Neural cell (in vitro differentiated cells): Measurements from ENCODE around the gene CRYAB. TPM values are rescaled to one million over a fixed set of nuclear protein-coding genes. Genes with fewer than 3 reads are reported as not detected.

ENCODE experiments used
- H2AFZ ChIP-seq: fragments of 200-600, 300-800 bp; sonication (generic), shearing (Covaris generic); 2 replicates; pipeline ENCODE4 v1.6.0; 2014; ENCODE audit warnings: low read depth, mild to moderate bottlenecking, antibody characterized with exemption, low read length, moderate library complexity
- H3F3A ChIP-seq: fragments of 200-600 bp; shearing (Covaris generic); 2 replicates; pipeline ENCODE4 v1.6.1; 2016; ENCODE audit warnings: mild to moderate bottlenecking, moderate library complexity, mixed read lengths, antibody characterized with exemption, low read length; ENCODE audit not compliant: insufficient read depth, poor library complexity, severe bottlenecking
- H3K27ac ChIP-seq: fragments of 200-600, 300-800 bp; sonication (generic), shearing (Covaris generic); 2 replicates; pipeline ENCODE4 v1.5.1; 2014; ENCODE audit warnings: mild to moderate bottlenecking, low read length, moderate library complexity
- H3K27me3 ChIP-seq: fragments of 300-800, 200-600 bp; sonication (generic), shearing (Covaris generic); 2 replicates; pipeline ENCODE4 v1.6.0; 2014; ENCODE audit warnings: mild to moderate bottlenecking, low read depth, low read length, moderate library complexity; ENCODE audit not compliant: insufficient read depth
- H3K36me3 ChIP-seq: fragments of 300-800, 200-600 bp; sonication (generic), shearing (Covaris generic); 2 replicates; pipeline ENCODE4 v1.5.1; 2014; ENCODE audit warnings: mild to moderate bottlenecking, antibody characterized with exemption, low read length, moderate library complexity; ENCODE audit not compliant: insufficient read depth
- H3K4me2 ChIP-seq: fragments of 300-800, 200-600 bp; sonication (generic), shearing (Covaris generic); 2 replicates; pipeline ENCODE4 v1.6.0; 2014; ENCODE audit warnings: mild to moderate bottlenecking, low read length
- H3K4me3 ChIP-seq: fragments of 300-800, 200-600 bp; sonication (generic), shearing (Covaris generic); 2 replicates; pipeline ENCODE4 v1.5.1; 2014; ENCODE audit warnings: mild to moderate bottlenecking, low read length, moderate library complexity
- H3K79me2 ChIP-seq: fragments of 200-600 bp; shearing (Covaris generic); replicated peaks from 2 replicates; pipeline ENCODE4 v1.6.0; 2014; ENCODE audit warnings: mild to moderate bottlenecking, low read length, moderate library complexity; ENCODE audit not compliant: insufficient read depth
- H3K9ac ChIP-seq: fragments of 300-800, 200-600 bp; sonication (generic), shearing (Covaris generic); 2 replicates; pipeline ENCODE4 v1.6.1; 2016; ENCODE audit warnings: mild to moderate bottlenecking, low read length, mixed read lengths
- H3K9me2 ChIP-seq: fragments of 200-600 bp; shearing (Covaris generic); 2 replicates; pipeline ENCODE4 v1.6.1; 2016; ENCODE audit warnings: mild to moderate bottlenecking, low read length, mixed read lengths; ENCODE audit not compliant: insufficient read depth
- H3K9me3 ChIP-seq: fragments of 200-600, 300-800 bp; sonication (generic), shearing (Covaris generic); 2 replicates; pipeline ENCODE4 v1.6.1; 2016; ENCODE audit warnings: mild to moderate bottlenecking, mixed run types, low read length, moderate library complexity, mixed read lengths
- H4K20me1 ChIP-seq: fragments of 200-600 bp; shearing (Covaris generic); 2 replicates; pipeline ENCODE4 v1.6.1; 2016; ENCODE audit warnings: mild to moderate bottlenecking, mixed run types; ENCODE audit not compliant: insufficient read depth
- EP300 ChIP-seq: fragments of 450-650 bp; conservative IDR thresholded peaks from 2 replicates; pipeline ENCODE4 v1.6.1; 2014; ENCODE audit warnings: antibody characterized with exemption, mild to moderate bottlenecking, moderate library complexity; ENCODE audit not compliant: poor library complexity, severe bottlenecking
- EZH2 ChIP-seq: fragments of 200-600, 300-800 bp; shearing (Covaris generic), sonication (generic); IDR thresholded peaks from 2 replicates; pipeline ENCODE4 v1.6.1; 2014; ENCODE audit warnings: antibody characterized with exemption, low read length, borderline replicate concordance, mild to moderate bottlenecking; ENCODE audit not compliant: insufficient read depth, poor library complexity, severe bottlenecking
- MXI1 ChIP-seq: fragments of 450-650 bp; conservative IDR thresholded peaks from 2 replicates; pipeline ENCODE4 v1.6.1; 2014; ENCODE audit warnings: antibody characterized with exemption, mild to moderate bottlenecking; ENCODE audit not compliant: poor library complexity, severe bottlenecking
- POLR2AphosphoS5 ChIP-seq: IDR thresholded peaks from 2 replicates; pipeline ENCODE4 v1.6.1; 2012
- RAD21 ChIP-seq: fragments of 450-650 bp; conservative IDR thresholded peaks from 2 replicates; pipeline ENCODE4 v1.6.1; 2014; ENCODE audit warnings: antibody characterized with exemption, mild to moderate bottlenecking, moderate library complexity
- SMC3 ChIP-seq: fragments of 450-650 bp; conservative IDR thresholded peaks from 2 replicates; pipeline ENCODE4 v1.6.1; 2014; ENCODE audit warnings: antibody characterized with exemption, mild to moderate bottlenecking, moderate library complexity; ENCODE audit not compliant: poor library complexity
- TAF1 ChIP-seq: IDR thresholded peaks from 2 replicates; pipeline ENCODE4 v1.6.1; 2012; ENCODE audit warnings: low read depth
- polyA plus RNA-seq: library from polyadenylated mRNA; depleted of rRNA; stranded (reverse); fragments of >200 nt; gene quantifications from 2 replicates; pipeline ENCODE4 v1.2.3, GENCODE V29; 2014
- TF ChIP-seq, protein P1 (sequence below): IDR thresholded peaks from 2 replicates; pipeline ENCODE4 v1.6.1; 2012; ENCODE audit warnings: borderline replicate concordance
- TF ChIP-seq, protein P2 (sequence below): fragments of 450-650 bp; IDR thresholded peaks from 2 replicates; pipeline ENCODE4 v1.5.1; 2014; ENCODE audit warnings: antibody characterized with exemption, mild to moderate bottlenecking, moderate library complexity; ENCODE audit not compliant: poor library complexity, severe bottlenecking

The CRYAB gene
- polyA plus RNA-seq, 1 donor from 2014 or later, result not detected

DNA sequence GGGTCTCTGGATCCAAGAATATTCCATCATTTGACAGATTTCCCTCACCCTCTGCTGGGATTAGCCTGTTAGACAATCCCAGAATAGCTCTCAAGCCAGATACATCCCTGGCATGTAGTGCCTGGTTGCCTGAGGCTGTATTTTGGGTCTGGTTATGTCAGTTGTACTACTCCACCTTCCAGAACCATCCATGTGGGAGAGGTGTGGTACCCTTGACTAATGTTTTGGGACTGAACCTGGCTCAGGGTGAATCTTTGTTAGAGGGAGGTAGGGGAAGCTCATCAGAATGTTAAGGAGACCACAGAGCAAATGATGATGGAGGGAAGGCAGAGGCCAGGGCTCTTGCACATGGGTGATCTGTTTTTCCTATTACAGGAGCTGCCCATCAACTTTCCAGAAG lies 12.4 kb upstream of the CRYAB start:
- TF ChIP-seq, protein P1, sequence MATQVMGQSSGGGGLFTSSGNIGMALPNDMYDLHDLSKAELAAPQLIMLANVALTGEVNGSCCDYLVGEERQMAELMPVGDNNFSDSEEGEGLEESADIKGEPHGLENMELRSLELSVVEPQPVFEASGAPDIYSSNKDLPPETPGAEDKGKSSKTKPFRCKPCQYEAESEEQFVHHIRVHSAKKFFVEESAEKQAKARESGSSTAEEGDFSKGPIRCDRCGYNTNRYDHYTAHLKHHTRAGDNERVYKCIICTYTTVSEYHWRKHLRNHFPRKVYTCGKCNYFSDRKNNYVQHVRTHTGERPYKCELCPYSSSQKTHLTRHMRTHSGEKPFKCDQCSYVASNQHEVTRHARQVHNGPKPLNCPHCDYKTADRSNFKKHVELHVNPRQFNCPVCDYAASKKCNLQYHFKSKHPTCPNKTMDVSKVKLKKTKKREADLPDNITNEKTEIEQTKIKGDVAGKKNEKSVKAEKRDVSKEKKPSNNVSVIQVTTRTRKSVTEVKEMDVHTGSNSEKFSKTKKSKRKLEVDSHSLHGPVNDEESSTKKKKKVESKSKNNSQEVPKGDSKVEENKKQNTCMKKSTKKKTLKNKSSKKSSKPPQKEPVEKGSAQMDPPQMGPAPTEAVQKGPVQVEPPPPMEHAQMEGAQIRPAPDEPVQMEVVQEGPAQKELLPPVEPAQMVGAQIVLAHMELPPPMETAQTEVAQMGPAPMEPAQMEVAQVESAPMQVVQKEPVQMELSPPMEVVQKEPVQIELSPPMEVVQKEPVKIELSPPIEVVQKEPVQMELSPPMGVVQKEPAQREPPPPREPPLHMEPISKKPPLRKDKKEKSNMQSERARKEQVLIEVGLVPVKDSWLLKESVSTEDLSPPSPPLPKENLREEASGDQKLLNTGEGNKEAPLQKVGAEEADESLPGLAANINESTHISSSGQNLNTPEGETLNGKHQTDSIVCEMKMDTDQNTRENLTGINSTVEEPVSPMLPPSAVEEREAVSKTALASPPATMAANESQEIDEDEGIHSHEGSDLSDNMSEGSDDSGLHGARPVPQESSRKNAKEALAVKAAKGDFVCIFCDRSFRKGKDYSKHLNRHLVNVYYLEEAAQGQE, result no peak
- TF ChIP-seq TAF1, result no peak
- TF ChIP-seq EP300, result no peak
- TF ChIP-seq, protein P2, sequence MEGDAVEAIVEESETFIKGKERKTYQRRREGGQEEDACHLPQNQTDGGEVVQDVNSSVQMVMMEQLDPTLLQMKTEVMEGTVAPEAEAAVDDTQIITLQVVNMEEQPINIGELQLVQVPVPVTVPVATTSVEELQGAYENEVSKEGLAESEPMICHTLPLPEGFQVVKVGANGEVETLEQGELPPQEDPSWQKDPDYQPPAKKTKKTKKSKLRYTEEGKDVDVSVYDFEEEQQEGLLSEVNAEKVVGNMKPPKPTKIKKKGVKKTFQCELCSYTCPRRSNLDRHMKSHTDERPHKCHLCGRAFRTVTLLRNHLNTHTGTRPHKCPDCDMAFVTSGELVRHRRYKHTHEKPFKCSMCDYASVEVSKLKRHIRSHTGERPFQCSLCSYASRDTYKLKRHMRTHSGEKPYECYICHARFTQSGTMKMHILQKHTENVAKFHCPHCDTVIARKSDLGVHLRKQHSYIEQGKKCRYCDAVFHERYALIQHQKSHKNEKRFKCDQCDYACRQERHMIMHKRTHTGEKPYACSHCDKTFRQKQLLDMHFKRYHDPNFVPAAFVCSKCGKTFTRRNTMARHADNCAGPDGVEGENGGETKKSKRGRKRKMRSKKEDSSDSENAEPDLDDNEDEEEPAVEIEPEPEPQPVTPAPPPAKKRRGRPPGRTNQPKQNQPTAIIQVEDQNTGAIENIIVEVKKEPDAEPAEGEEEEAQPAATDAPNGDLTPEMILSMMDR, result no peak
- no peak for TF ChIP-seq RAD21
- no peak for TF ChIP-seq SMC3
- TF ChIP-seq POLR2AphosphoS5, result no peak
- H3K4me3 ChIP-seq, result no peak overlapping the region
- H2AFZ ChIP-seq, result no peak overlapping the region
- no peak overlapping the region for H3K27ac ChIP-seq
- H3K4me2 ChIP-seq, result no peak overlapping the region
- H3K9me3 ChIP-seq, result no peaks in the 10 kb centered on the region
- no peaks in the 10 kb centered on the region for H3K36me3 ChIP-seq
- no peaks in the 10 kb centered on the region for H3K27me3 ChIP-seq
- no peaks in the 10 kb centered on the region for H3K9me2 ChIP-seq
- H3K79me2 ChIP-seq, result no peaks in the 10 kb centered on the region
- H3F3A ChIP-seq, result peaks cover 4% of the 10 kb centered on the region
- no peaks in the 10 kb centered on the region for H4K20me1 ChIP-seq
- H3K9ac ChIP-seq, result no peak overlapping the region

DNA sequence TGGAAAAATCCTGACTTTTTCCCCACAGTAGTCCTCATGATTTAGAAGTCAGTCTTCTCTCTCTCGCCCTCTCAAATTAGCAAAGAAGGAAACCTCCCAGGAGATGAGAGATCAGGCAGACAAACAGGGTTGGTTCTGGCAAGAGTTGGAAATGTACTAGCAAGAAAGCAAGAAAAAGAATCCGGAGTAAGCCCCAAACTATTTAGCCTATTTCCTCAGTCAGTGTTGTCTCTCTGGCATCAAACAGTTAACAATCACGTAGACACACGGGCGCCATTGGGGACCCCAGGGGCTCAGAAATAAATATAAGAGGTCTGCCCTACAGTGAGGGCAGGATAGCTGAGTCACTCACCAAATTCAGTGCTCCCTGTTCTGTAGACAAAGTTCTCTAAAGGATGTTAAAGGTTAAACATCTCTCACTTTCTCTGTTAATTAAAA lies 11.8 kb upstream of the CRYAB start:
- Histone ChIP-seq H3K4me3 (no peak overlapping the region), H4K20me1 (no peaks in the 10 kb centered on the region), H3K79me2 (no peaks in the 10 kb centered on the region), H3K27ac (no peak overlapping the region), H2AFZ (no peak overlapping the region), H3K27me3 (no peaks in the 10 kb centered on the region), H3K36me3 (no peaks in the 10 kb centered on the region), H3F3A (peaks cover 4% of the 10 kb centered on the region), H3K4me2 (no peak overlapping the region), H3K9ac (no peak overlapping the region), H3K9me2 (no peaks in the 10 kb centered on the region), H3K9me3 (no peaks in the 10 kb centered on the region)
- TF ChIP-seq EP300 (no peak), SMC3 (no peak), MXI1 (no peak)

DNA sequence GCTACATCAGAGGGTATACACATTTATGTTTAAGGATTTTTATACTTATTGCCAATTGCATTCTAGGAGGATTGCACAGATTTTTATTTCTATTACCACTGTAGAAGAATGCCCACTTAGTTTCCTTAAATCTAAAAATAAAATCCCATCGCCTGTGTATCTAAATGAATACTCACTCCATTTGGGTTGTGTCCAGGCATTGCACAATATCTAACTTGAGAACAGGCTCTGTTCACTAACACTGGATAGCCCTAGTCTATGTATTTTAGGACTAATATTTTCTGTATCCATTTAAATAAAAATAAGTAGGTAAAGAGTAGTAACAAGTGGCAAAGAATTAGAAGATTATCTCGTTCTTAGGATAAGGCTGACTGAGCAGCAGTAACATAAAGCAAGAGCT lies 11.2 kb upstream of the CRYAB start:
- Histone ChIP-seq H3K27ac (no peak overlapping the region), H3K27me3 (no peaks in the 10 kb centered on the region), H3F3A (peaks cover 4% of the 10 kb centered on the region), H3K36me3 (no peaks in the 10 kb centered on the region), H3K9me2 (no peaks in the 10 kb centered on the region), H3K79me2 (no peaks in the 10 kb centered on the region), H4K20me1 (no peaks in the 10 kb centered on the region), H3K4me2 (no peak overlapping the region), H3K9me3 (no peaks in the 10 kb centered on the region), H3K4me3 (no peak overlapping the region), H3K9ac (no peak overlapping the region), H2AFZ (no peak overlapping the region)
- no peak for TF ChIP-seq TAF1
- no peak for TF ChIP-seq MXI1
- TF ChIP-seq, protein P2, result no peak
- no peak for TF ChIP-seq SMC3
- TF ChIP-seq RAD21, result no peak
- no peak for TF ChIP-seq POLR2AphosphoS5
- no peak for TF ChIP-seq EZH2
- TF ChIP-seq, protein P1, result no peak
- no peak for TF ChIP-seq EP300
